Endothelial cell of umbilical vein (primary cell): Measurements from ENCODE around the gene MAP4K3. TPM values are rescaled to one million over a fixed set of nuclear protein-coding genes. Genes with fewer than 3 reads are reported as not detected.

Experiments used
- BruUV-seq: library from RNA; stranded (reverse); fragments of 400-500 nt; replicated peaks from 2 replicates; lab custom pipeline; 2021; lab: Mats Ljungman, UMichigan
- CTCF ChIA-PET: fragments of 300-600, 350-600 bp; sonication (Branson Sonifier 250); formaldehyde crosslinking; loops from one replicate; lab custom pipeline; 2021; ENCODE audit warnings: antibody characterized with exemption, inconsistent platforms; lab: Charles Lee
- POLR2A ChIA-PET: fragments of 300-600, 350-600 bp; sonication (Branson Sonifier 250); formaldehyde crosslinking; loops from one replicate; lab custom pipeline; 2021; ENCODE audit warnings: antibody characterized with exemption, inconsistent platforms; lab: Charles Lee
- DNase-seq: peaks from one replicate; pipeline ENCODE4 v3.0.0-alpha.2; 2011; ENCODE audit warnings: low read depth, low spot score
- FAIRE-seq: peaks from 2 replicates; lab custom pipeline; 2011; peaks lifted over from hg19 to GRCh38; lab: Jason Lieb, UNC
- H2AFZ ChIP-seq: 2 replicates; pipeline ENCODE4 v1.6.0; 2012; ENCODE audit warnings: low read depth, low read length, control low read depth, inconsistent platforms
- H3K27ac ChIP-seq: 2 replicates; pipeline ENCODE4 v1.5.1; 2011; ENCODE audit warnings: low read depth, mild to moderate bottlenecking, control low read depth, low read length, moderate library complexity; ENCODE audit not compliant: insufficient read depth
- H3K27me3 ChIP-seq, 2 experiments: 2 replicates each; pipeline versions ENCODE4 v1.6.0 to v1.6.1; 2011; ENCODE audit warnings: low read length in 2 of 2, mixed read lengths in 1 of 2; ENCODE audit not compliant: control insufficient read depth in 2 of 2, insufficient read depth in 2 of 2
- H3K36me3 ChIP-seq, 2 experiments: 2 replicates in 1 of 2; 3 replicates in 1 of 2; pipeline ENCODE4 v1.5.1; 2011; ENCODE audit warnings: low read length in 2 of 2, mild to moderate bottlenecking in 1 of 2, moderate library complexity in 1 of 2; ENCODE audit not compliant: control insufficient read depth in 2 of 2, insufficient read depth in 2 of 2; ENCODE audit errors: extremely low read depth in 1 of 2
- H3K4me1 ChIP-seq: 3 replicates; pipeline ENCODE4 v1.5.1; 2011; ENCODE audit warnings: mild to moderate bottlenecking, low read length; ENCODE audit not compliant: control insufficient read depth, insufficient read depth; ENCODE audit errors: extremely low read depth
- H3K4me2 ChIP-seq: 2 replicates; pipeline ENCODE4 v1.6.1; 2011; ENCODE audit warnings: low read length, control low read depth, mixed read lengths; ENCODE audit not compliant: insufficient read depth
- H3K4me3 ChIP-seq, 3 experiments: fragments of 200-600 bp in 1 of 3; sonication (generic), shearing (Covaris generic) in 1 of 3; replicated peaks in 1 of 3; 2 replicates each; pipeline ENCODE4 v1.5.1; 2011 to 2016; ENCODE audit warnings: control low read depth in 3 of 3, low read length in 3 of 3, mild to moderate bottlenecking in 2 of 3, inconsistent platforms in 1 of 3, low read depth in 1 of 3, moderate library complexity in 1 of 3; ENCODE audit not compliant: insufficient read depth in 1 of 3
- H3K79me2 ChIP-seq: 2 replicates; pipeline ENCODE4 v1.6.0; 2012; ENCODE audit warnings: low read length, inconsistent platforms; ENCODE audit not compliant: control insufficient read depth, insufficient read depth
- H3K9ac ChIP-seq: replicated peaks from 2 replicates; pipeline ENCODE3; 2011; ENCODE audit warnings: low read length, control low read depth; ENCODE audit not compliant: insufficient read depth; ENCODE audit errors: extremely low read depth
- H3K9me1 ChIP-seq: replicated peaks from 3 replicates; pipeline ENCODE4 v1.6.0; 2011; ENCODE audit warnings: mild to moderate bottlenecking, low read length; ENCODE audit not compliant: control insufficient read depth, insufficient read depth; ENCODE audit errors: extremely low read depth
- H3K9me3 ChIP-seq: replicated peaks from 2 replicates; pipeline ENCODE4 v1.5.1; 2012; ENCODE audit warnings: low read length, inconsistent platforms; ENCODE audit not compliant: control insufficient read depth, insufficient read depth
- H4K20me1 ChIP-seq: replicated peaks from 2 replicates; pipeline ENCODE3; 2011; ENCODE audit warnings: mild to moderate bottlenecking, low read length; ENCODE audit not compliant: control insufficient read depth, insufficient read depth; ENCODE audit errors: extremely low read depth
- EZH2 ChIP-seq: IDR thresholded peaks from 2 replicates; pipeline ENCODE4 v1.6.1; 2012; ENCODE audit warnings: borderline replicate concordance, low read depth, mild to moderate bottlenecking, moderate library complexity, low read length, inconsistent platforms; ENCODE audit not compliant: severe bottlenecking
- FOS ChIP-seq: IDR thresholded peaks from 2 replicates; pipeline ENCODE4 v1.6.1; 2011; ENCODE audit warnings: mild to moderate bottlenecking, low read length, moderate library complexity, borderline replicate concordance; ENCODE audit not compliant: insufficient read depth
- GATA2 ChIP-seq: IDR thresholded peaks from 2 replicates; pipeline ENCODE4 v1.7.0; 2011; ENCODE audit warnings: low read depth, mild to moderate bottlenecking, moderate library complexity, mixed read lengths, low read length; ENCODE audit not compliant: insufficient read length, insufficient read depth
- JUN ChIP-seq: IDR thresholded peaks from 2 replicates; pipeline ENCODE4 v1.6.1; 2011; ENCODE audit warnings: borderline replicate concordance, low read depth; ENCODE audit not compliant: insufficient read length, insufficient read depth
- MAX ChIP-seq: IDR thresholded peaks from 2 replicates; pipeline ENCODE4 v1.6.1; 2011; ENCODE audit not compliant: insufficient read depth, insufficient read length
- POLR2A ChIP-seq: IDR thresholded peaks from 2 replicates; pipeline ENCODE4 v1.6.1; 2012; ENCODE audit warnings: low read depth, mild to moderate bottlenecking, control low read depth, low read length
- POLR2AphosphoS5 ChIP-seq: IDR thresholded peaks from 2 replicates; pipeline ENCODE4 v1.6.1; 2012; ENCODE audit warnings: low read depth, mild to moderate bottlenecking, control low read depth, low read length, moderate library complexity; ENCODE audit not compliant: insufficient read depth
- dilution Hi-C: fragments of 300-500 bp; cut with MboI; formaldehyde crosslinking; loops from one replicate; pipeline ENCODE4 v1.15.0; 2019; ENCODE audit warnings: low sequenced_read_pairs; ENCODE audit not compliant: extremely low pct_ligation_motif_present
- intact Hi-C: fragments of 100-400 bp; cut with micrococcal nuclease; formaldehyde crosslinking; loops from one replicate; pipeline ENCODE4 v1.10.0; 2022
- polyA plus RNA-seq, 4 experiments: library from polyadenylated mRNA; depleted of rRNA in 3 of 4; stranded (reverse) in 3 of 4; unstranded in 1 of 4; fragments of >200 nt; gene quantifications; 2 replicates each; pipeline versions ENCODE4 v1.2.1 to v1.2.3, GENCODE V29; 2011 to 2012; ENCODE audit warnings: missing spikeins in 1 of 4
- total RNA-seq: library from RNA; stranded (reverse); gene quantifications from 2 replicates; pipeline ENCODE4 v1.2.3, GENCODE V29; 2021
- TF ChIP-seq, protein P1 (sequence below), 2 donors: IDR thresholded peaks; 1 replicate in 1 of 2; 2 replicates in 1 of 2; pipeline ENCODE4 v1.5.1; 2011; ENCODE audit warnings: low read length in 2 of 2, mild to moderate bottlenecking in 2 of 2, moderate library complexity in 2 of 2, control low read depth in 1 of 2, inconsistent platforms in 1 of 2, low read depth in 1 of 2; ENCODE audit not compliant: insufficient read depth in 1 of 2; ENCODE audit errors: extremely low read depth in 1 of 2

MAP4K3 gene
- total and polyA plus RNA-seq, 2 donors (not counting 3 experiments of a cell fraction or from before 2014, with no cell fraction given): 8.0 to 45.9 TPM

- Histone ChIP-seq H3K27ac (no peak overlapping the region), H3K4me3 (no peak overlapping the region), H3K79me2 (no peaks in the 10 kb centered on the region), H2AFZ (no peak overlapping the region), H3K4me1 (peaks cover 8% of the 10 kb centered on the region), H3K9me3 (no peaks in the 10 kb centered on the region), H3K9ac (no peak overlapping the region), H4K20me1 (no peaks in the 10 kb centered on the region), H3K27me3 (no peaks in the 10 kb centered on the region), H3K9me1 (no peaks in the 10 kb centered on the region), H3K4me2 (no peak overlapping the region), H3K36me3 (no peaks in the 10 kb centered on the region)
- dilution Hi-C loops: no loop called here
- intact Hi-C loops: no loop called here
- ChIA-PET POLR2A (no interaction called here), CTCF (interaction anchor here (0.8 kb wide), 1 partner anchor 43 kb away, joined by 3 read pairs; no protein-coding TSS in a partner anchor)
- DNase-seq (no peak), FAIRE-seq (no peak)
- no TSS peak for BruUV-seq
- TF ChIP-seq, protein P1, sequence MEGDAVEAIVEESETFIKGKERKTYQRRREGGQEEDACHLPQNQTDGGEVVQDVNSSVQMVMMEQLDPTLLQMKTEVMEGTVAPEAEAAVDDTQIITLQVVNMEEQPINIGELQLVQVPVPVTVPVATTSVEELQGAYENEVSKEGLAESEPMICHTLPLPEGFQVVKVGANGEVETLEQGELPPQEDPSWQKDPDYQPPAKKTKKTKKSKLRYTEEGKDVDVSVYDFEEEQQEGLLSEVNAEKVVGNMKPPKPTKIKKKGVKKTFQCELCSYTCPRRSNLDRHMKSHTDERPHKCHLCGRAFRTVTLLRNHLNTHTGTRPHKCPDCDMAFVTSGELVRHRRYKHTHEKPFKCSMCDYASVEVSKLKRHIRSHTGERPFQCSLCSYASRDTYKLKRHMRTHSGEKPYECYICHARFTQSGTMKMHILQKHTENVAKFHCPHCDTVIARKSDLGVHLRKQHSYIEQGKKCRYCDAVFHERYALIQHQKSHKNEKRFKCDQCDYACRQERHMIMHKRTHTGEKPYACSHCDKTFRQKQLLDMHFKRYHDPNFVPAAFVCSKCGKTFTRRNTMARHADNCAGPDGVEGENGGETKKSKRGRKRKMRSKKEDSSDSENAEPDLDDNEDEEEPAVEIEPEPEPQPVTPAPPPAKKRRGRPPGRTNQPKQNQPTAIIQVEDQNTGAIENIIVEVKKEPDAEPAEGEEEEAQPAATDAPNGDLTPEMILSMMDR (IDR thresholded peaks at IDR 0.05; ENCODE audit: extremely low read depth in 1 of 2, insufficient read depth in 1 of 2, low read depth in 1 of 2, low read length in 2 of 2): no peak
- no peak for TF ChIP-seq GATA2
- TF ChIP-seq POLR2A: no peak
- TF ChIP-seq POLR2AphosphoS5: no peak
- no peak for TF ChIP-seq MAX
- TF ChIP-seq EZH2: no peak
- TF ChIP-seq FOS: no peak
- no peak for TF ChIP-seq JUN
These were observed 39.4 kb upstream of the MAP4K3 start for GRCh38 chr2:39476524-39476923.
